Erythroblast (primary cell): ENCODE results near the gene SLC7A4.
"Not testable (repeated sequence)": the region's sequence is repeated elsewhere in the genome, so short reads cannot be mapped to it uniquely, and the experiment has no call there.

Source experiments
- DNase-seq, 2 experiments: peaks; one replicate each; lab custom pipeline; 2025; lab: John Stamatoyannopoulos, UW
- GATA1 ChIP-seq: IDR thresholded peaks from 2 replicates; pipeline ENCODE4 v1.6.1; 2011; ENCODE audit warnings: low read depth, mild to moderate bottlenecking, control low read depth, low read length, moderate library complexity
- POLR2A ChIP-seq: IDR thresholded peaks from 2 replicates; pipeline ENCODE4 v1.6.1; 2011; ENCODE audit warnings: mild to moderate bottlenecking, low read length

Gene SLC7A4

DNA sequence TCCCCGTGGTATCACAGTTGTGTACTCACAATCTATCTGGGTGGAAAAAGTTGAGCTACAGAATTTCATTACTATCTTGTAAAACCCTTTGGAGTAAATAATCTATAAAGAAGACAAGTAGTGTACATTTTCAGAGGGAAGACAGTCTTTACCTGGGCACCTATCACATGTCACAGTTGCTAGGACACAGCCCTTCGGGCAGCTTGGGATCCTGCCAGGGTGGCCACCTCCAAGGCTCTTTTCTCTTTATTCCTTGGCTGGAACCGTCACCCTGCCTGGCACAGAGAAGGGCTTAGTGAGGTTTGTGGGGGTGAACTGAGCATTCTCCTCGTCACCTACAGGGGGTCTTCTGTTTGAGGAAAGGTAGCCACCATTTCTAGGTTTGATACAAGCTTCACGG lies 37.0 kb upstream of the SLC7A4 start:
- no peak for DNase-seq
- no peak for TF ChIP-seq POLR2A
- TF ChIP-seq GATA1 = no peak

DNA sequence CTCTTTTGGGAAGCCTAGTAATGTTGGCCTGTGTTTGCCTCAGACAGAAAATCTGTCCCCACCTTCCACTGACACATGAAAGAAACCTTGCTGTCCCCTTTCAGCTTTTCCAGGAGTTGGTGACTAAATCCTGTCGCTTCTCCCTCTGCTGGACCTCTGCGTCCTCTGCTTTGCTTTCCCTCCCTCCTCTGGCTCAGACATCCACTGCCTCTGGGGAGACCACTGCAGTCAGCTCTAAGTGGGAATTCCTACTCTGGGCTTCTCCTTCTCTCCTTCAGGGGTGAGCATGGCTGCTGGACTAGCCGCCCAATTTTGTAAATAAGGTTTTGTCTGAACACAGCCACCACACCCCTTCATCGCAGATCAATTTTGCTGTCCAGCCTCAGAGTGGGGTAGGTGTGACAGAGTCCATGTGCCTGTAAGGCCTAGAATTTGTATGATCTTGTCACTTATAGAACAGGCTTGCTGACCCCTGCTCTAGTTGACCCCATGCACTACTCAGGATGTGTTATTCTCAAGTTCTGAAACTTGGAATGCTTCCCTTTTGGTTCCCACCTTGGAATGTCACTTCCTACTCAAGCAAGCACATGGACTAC lies 36.4 kb upstream of the SLC7A4 start:
- no peak for DNase-seq
- TF ChIP-seq POLR2A (no peak), GATA1 (no peak)

DNA sequence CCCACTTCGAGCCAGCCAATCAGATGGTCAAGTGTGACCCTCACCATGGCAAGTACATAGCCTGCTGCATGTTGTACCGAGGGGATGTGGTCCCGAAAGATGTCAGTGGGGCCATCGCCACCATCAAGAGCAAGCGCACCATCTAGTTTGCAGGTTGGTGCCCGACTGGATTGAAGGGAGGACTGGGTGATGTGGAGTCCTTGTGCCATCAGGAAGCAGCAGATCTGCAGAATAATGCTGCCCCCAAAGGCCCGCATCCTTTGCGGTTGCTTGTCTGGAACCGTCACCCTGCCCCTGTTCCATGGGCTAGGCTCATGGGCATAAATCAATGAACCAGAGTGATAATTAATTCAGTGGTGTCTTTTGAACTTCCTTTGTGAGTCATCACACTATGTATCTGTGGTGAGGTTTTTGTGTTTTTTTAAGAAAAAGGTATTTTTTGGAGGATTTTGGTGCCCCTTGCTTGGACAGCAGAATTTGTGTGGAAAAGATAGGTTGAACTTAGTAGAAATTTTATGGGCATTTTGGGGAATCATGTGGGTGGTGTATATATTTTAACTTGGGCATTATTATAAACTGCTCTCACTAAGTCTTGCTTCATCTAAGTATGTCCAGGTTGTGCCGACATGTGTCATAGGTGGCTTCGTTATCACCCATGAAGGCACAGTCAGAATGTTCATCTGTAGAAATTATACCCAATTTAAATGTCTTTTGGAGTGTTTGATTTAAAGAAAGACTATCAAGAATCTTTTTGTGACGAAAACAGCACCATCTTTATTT lies 35.7 kb upstream of the SLC7A4 start:
- no peak for TF ChIP-seq POLR2A
- no peak for TF ChIP-seq GATA1

DNA sequence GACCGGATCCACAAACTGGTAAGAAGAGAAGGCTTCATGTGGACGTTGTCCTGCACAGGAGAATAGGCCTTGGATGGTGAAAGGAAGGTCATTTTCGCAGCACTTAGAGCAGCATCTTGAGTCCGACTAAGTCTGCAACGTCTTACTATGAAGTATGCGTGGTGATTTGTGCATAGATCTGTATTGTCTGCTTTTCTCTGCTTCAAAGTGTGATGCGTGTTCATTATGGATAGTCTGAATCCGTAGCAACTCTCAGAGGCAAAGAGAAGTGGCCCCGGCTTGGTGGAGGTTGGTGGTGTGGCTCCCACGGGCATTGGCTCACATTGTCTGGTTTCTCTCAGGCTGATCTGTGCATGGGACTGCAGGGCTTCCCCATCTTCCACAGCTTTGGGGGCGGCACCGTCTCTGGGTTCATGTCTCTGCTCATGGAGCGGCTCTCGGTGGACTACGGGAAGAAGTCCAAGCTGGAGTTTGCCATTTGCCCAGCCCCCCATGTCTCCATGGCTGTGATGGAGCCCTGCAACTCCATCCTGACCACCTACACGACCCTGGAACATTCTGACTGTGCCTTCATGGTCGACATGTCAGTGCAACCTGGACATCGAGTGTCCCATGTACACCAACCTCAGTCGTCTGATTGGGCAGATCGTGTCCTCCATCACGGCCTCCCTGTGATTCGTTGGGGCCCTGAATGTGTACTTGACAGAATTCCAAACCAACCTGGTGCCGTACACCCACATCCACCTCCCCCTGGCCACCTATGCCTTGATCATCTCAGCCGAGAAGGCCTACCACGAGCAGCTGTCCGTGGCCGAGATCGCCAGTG lies 34.9 kb upstream of the SLC7A4 start:
- no peak for DNase-seq

More for the DNA sequence above, 35.7 kb upstream of the SLC7A4 start:
- DNase-seq = no peak

DNA sequence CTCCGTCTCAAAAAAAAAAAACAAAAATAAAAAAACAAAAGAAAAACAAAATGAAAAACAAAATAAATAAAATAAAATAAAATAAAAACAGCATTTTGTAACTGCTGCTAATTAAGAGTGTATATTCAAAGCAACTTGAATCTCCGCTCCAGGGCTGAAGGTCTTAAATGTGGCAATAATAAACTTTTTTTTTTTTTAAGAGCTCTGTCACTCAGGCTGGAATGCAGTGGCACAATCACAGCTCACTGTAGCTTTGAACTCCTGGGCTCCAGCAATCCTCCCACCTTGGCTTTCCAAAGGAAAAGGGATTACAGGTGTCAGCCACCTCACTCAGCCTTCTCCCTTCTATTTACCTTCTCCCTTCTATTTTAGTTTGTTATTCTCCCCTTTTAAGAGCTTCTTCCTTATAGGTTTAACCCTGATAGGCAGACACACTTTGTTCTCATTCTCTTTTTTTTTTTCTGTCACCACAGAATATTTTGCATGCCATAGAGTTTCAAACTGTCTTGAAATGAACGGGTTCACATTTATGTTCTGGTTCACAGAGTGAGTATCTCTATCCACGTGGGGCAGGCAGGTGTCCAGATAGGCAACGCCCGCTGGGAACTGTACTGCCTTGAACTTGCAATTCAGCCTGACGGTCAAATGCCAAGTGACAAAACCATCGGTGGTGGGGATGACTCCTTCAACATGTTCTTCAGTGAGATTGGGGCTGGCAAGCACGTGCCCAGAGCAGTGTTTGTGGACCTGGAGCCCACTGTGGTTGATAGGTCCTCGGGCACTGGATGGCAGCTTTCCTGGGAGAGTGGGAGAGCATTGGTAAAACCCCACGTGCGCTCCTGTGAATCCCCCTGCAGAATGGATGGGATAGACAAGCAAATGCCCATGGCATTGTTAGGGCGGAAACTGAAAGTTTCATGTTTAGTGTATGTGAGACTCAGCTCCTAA lies 32.8 kb upstream of the SLC7A4 start:
- TF ChIP-seq GATA1 (no peak), POLR2A (no peak)
- DNase-seq = no peak

More for the DNA sequence above, 34.9 kb upstream of the SLC7A4 start:
- TF ChIP-seq GATA1 = no peak
- no peak for TF ChIP-seq POLR2A

DNA sequence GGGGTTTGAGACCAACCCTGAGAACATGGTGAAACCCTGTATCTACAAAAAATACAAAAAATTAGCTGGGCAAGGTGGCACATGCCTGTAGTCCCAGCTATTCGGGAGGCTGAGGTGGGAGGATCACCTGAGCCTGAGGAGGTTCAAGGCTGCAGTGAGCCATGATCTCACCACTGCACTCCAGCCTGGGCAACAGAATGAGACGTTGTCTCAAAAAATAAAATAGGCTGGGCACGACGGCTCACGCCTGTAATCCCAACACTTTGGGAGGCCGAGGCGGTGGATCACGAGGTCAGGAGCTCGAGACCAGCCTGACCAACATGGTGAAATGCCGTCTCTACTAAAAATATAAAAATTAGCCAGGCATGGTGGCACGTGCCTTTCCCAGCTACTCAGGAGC lies 32.1 kb upstream of the SLC7A4 start:
- not testable (repeated sequence) for DNase-seq

DNA sequence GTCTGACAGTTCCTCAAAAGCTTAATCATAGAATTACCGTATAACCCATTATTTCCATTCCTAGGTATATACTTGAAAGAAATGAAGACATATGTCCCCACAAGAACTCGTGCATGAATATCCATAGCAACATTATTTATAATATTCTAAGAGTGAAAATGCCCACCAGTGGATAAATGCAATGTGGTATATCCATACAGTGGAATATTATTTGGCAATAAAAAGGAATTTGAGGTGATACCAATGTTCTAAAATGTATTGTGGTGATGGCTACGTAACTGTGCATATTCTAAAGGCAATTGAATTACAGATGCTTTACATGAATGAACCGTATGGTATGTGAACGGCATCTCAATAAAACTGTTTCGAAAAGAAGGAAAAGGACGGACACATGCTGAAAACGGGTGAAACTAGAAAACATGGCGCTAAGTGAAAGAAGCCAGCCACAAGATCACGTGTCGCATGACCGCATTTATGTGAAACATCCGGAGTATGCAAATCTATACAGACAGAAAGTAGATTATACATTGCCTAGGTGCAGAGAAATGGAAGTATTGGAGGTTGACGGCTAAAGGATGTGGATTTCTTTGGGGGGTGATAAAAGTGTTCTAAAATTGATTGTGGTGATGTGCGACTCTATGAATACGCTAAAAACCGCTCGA lies 29.4 kb upstream of the SLC7A4 start:
- DNase-seq = not testable (repeated sequence)

DNA sequence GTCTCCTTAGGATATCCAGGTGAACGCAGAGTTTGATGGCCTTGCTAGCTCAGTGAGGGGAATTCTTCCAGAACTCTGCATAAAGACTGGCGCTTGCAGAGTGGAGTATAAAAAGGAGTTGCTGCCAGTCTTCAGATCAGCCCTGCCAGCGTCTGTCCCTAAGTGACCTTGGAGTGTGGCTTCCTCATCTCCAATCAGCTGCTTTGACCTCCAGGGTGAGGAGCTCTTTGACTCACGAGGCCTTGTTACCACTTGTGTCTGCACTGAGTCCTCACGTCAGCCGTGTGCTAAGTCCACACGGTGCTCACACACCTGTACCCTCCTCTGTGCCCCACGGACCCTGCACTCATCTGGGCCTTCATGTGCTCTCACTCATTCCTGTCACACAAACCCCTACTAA lies 28.0 kb upstream of the SLC7A4 start:
- DNase-seq = not testable (repeated sequence)

DNA sequence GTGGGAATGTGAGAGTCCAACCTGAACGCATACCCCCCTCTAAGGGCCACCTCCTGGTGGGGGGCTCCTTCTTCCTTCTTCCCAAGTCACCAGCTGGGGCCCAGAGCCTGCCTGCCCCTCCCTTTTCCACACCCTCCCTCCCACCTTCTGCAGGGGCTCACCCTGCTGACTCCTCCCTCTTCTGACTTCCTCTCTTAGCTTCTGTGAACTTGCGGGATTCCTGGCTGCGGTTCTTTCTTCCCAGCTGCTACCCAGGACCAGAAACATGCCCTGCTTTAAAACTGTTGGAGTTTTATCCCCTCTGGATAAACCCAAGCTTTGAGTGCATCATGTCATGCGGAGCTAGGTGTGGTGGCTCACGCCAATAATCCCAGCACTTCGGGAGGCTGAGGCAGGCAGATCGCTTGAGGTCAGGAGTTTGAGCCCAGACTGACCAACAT lies 23.5 kb upstream of the SLC7A4 start:
- TF ChIP-seq GATA1 = no peak
- no peak for TF ChIP-seq POLR2A

DNA sequence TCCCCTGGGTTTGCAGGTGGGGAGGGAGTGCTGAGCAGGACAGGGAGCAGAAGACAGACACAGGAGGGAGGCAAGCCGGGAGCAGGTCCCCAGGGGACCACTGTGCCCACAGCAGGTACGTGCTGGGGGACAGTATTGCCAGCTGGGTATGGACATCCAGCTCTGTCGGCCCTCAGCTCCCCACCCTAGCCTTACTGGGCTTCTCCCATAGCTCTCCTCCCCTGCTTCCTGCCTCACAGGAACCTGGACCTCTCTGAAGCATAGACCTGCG lies 23.1 kb upstream of the SLC7A4 start:
- no peak for TF ChIP-seq POLR2A
- TF ChIP-seq GATA1 = no peak
- DNase-seq = no peak

More for the DNA sequence above, 23.5 kb upstream of the SLC7A4 start:
- DNase-seq = no peak

DNA sequence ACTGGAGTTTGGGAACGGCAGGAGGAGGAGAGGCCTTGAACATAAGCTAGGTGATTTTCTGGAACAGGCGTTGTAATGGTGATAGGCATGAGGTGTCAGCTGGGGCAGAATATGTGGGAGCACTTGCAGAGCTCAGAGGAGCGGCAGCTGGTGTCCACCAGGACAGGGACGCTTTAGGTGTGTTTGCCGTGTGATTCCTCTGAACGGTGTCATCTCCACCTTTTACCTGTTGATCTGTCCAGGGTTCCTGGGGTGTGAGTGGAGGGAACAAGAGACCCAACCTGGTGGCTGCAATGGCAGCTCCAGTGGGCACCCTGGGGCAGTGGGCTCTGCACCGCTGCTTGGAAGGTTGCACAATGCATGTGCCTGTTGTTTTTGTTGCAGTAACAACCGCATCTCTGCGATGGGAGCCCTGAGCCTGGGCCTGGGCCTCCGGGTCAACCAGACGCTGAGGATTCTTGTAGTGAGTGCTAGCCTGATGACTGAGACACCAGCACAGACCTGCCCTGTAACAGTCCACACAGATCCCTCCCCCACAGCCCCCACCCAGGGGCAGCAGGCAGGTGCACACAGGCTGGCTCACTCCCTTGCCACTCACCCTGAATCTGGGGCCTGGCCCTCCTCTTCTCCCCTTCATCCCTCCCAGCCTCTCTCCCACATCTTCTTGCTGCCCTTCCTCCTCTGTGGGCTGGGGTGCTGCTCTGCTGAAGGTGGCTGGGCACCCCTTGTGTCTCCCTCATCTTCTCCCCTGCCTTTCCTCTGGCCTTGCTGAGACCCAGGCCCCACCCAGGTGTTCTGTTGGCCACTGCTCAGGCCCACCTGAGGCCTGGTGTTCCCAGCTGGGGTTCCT lies 22.6 kb upstream of the SLC7A4 start:
- DNase-seq = no peak
- TF ChIP-seq POLR2A (no peak), GATA1 (no peak)

DNA sequence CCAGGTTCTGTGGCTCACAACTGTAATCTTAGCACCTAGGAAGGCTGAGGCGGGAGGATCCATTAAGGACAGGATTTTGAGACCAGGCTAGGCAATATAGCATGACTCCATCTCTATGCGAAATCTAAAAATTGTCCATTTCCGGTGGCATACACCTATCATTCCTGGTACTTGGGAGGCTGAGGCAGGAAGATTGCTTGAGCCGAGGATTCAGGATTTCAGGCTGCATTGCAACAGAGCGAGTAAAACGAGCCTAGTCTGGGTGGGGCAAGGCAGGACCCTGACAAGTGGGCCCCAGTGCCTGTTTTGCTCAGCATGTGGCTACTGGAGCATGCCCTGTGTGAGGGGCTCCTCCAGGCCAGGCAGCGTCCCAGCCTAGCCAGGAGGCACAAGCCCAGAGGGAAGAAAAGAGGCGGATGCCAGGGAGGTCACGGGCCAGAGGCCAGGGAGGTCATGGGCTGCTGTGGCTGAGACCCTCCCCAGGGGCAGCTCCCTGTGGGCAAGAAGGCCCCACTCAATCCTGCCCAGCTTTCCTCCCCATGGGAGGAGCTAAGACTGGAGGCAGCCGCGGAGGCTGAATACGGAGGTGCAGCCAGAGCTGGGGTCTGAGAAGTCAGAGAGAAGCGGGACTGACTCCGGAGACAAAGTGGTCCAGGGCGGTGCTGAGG lies 21.8 kb upstream of the SLC7A4 start:
- no peak for DNase-seq
- TF ChIP-seq GATA1 (no peak), POLR2A (no peak)
